ENCODE data around the gene FOXL3. TPM values are rescaled to one million over a fixed set of nuclear protein-coding genes. Genes with fewer than 3 reads are reported as not detected.

The FOXL3 gene
- total and polyA plus RNA-seq, 2 donors (not counting 1 experiment from before 2014, with no cell fraction given), result not detected

DNA sequence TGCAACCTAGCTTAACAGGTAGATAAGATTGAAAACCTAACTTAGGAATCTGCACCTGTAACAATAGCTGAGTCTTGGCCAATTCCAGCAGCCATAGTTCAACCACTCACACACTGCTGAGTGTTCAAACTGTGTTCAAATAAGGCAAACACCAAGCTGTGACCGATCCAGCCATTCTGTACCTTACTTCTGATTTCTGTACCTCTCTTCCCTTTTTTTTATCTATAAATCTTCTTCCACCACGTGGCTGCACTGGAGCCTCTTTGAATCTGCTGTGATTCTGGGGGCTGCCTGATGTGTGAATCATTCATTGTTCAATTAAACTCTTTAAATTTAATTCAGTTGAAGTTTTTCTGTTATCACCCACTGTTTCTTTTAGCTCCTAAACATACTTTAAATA lies 15.7 kb upstream of the FOXL3 start:
- H3K4me1 Mint-ChIP-seq, result no peaks in the 10 kb centered on the region
- peaks cover 0 to 45% (median 7%) of the 10 kb centered on the region in 3 donors for H3K9me3 ChIP-seq (ENCODE audit: control extremely low read depth in 1 of 3, control insufficient read depth in 2 of 3, insufficient read depth in 1 of 3, low read length in 2 of 3)

DNA sequence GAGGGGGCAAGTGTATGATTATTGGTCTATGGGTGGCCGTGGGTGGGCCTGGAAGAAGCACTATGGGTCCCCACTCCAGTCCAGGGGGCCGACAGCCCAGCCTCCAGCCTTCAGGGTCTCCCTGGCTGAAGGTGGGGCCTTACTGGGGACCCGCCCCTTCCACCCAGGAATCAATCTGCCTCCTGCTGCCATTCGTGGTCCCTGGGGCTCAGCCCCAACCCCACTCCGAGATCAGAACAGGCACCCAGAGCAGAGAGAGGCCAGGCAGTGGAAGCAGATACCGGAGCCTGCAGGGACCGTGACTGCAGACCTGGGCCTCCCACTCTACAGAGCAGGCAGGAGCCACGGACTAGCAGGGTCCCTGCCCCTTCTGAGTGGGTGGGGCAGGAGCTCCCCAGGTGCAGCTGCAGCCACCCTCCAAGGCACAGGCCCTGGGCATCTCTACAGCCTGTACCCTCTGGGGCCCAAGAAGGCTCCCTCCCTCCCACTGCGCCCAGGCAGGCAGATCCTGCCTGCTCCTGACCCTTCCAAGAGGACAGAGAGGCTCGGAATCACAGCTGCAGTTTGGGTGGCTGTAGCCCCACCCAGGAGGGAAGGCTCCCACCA lies 13.6 kb upstream of the FOXL3 start:
- Mint-ChIP-seq H3K4me3 (no peak overlapping the region), H3K9me3 (ENCODE audit: insufficient read depth) (peaks cover 10% of the 10 kb centered on the region), H3K27ac (no peak overlapping the region), H3K4me1 (no peaks in the 10 kb centered on the region), H3K27me3 (peaks cover 13% of the 10 kb centered on the region)
- Histone ChIP-seq H3K9me3 (ENCODE audit: control extremely low read depth in 1 of 3, control insufficient read depth in 2 of 3, insufficient read depth in 1 of 3, low read length in 2 of 3) (peaks cover 0 to 45% (median 7%) of the 10 kb centered on the region in 3 donors), H3K27ac (ENCODE audit: low read length in 2 of 2) (no peak overlapping the region), H3K4me3 (ENCODE audit: control extremely low read depth in 1 of 5, extremely low read depth in 1 of 5, insufficient read depth in 1 of 5, low read depth in 2 of 5, low read length in 4 of 5) (no peak overlapping the region), H3K4me1 (ENCODE audit: control insufficient read depth in 2 of 2, insufficient read depth in 2 of 2, low read length in 2 of 2) (no peaks in the 10 kb centered on the region), H3K27me3 (replicated peaks in 1 of 4; ENCODE audit: control extremely low read depth in 1 of 4, control insufficient read depth in 3 of 4, insufficient read depth in 4 of 4, low read length in 3 of 4) (peaks cover 0 to 5% (median 0%) of the 10 kb centered on the region in 4 experiments), H2AFZ (ENCODE audit: insufficient read depth, low read depth, low read length, poor library complexity, severe bottlenecking) (no peak overlapping the region), H3K79me2 (ENCODE audit: control insufficient read depth, insufficient read depth, low read length) (no peaks in the 10 kb centered on the region), H3K4me2 (replicated peaks; ENCODE audit: low read depth, low read length, poor library complexity, severe bottlenecking) (no peak overlapping the region), H3K9ac (ENCODE audit: low read length) (no peak overlapping the region), H4K20me1 (ENCODE audit: control insufficient read depth, insufficient read depth, low read length, poor library complexity, severe bottlenecking) (no peaks in the 10 kb centered on the region), H3K36me3 (replicated peaks in 1 of 2; ENCODE audit: control extremely low read depth in 1 of 2, control insufficient read depth in 1 of 2, extremely low read depth in 1 of 2, insufficient read depth in 2 of 2, low read length in 1 of 2) (no peaks in the 10 kb centered on the region)
- TF ChIP-seq, protein P1, sequence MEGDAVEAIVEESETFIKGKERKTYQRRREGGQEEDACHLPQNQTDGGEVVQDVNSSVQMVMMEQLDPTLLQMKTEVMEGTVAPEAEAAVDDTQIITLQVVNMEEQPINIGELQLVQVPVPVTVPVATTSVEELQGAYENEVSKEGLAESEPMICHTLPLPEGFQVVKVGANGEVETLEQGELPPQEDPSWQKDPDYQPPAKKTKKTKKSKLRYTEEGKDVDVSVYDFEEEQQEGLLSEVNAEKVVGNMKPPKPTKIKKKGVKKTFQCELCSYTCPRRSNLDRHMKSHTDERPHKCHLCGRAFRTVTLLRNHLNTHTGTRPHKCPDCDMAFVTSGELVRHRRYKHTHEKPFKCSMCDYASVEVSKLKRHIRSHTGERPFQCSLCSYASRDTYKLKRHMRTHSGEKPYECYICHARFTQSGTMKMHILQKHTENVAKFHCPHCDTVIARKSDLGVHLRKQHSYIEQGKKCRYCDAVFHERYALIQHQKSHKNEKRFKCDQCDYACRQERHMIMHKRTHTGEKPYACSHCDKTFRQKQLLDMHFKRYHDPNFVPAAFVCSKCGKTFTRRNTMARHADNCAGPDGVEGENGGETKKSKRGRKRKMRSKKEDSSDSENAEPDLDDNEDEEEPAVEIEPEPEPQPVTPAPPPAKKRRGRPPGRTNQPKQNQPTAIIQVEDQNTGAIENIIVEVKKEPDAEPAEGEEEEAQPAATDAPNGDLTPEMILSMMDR (IDR thresholded peaks at IDR 0.05), result no peak
- TF ChIP-seq EZH2 (IDR thresholded peaks at IDR 0.05; ENCODE audit: borderline replicate concordance, insufficient read depth, low read depth, low read length, poor library complexity, severe bottlenecking), result no peak
- intact Hi-C loops (cut with micrococcal nuclease), result no loop called here
- ATAC-seq (ENCODE audit: low read depth) (no peak), DNase-seq (no peak)
- ChIA-PET POLR2A (no interaction called here), CTCF (no interaction called here)
- WGBS (ENCODE audit: insufficient coverage), result 80% methylated on average over 10 of the region's 10 CpGs

More for the DNA sequence above, 15.7 kb upstream of the FOXL3 start:
- H3K9me3 Mint-ChIP-seq (ENCODE audit: insufficient read depth), result peaks cover 10% of the 10 kb centered on the region
- TF ChIP-seq EZH2 (IDR thresholded peaks at IDR 0.05; ENCODE audit: borderline replicate concordance, insufficient read depth, low read depth, low read length, poor library complexity, severe bottlenecking), result no peak
- TF ChIP-seq, protein P1 (IDR thresholded peaks at IDR 0.05), result no peak
- Histone ChIP-seq H3K27ac (ENCODE audit: low read length in 2 of 2) (no peak overlapping the region), H3K36me3 (replicated peaks in 1 of 2; ENCODE audit: control extremely low read depth in 1 of 2, control insufficient read depth in 1 of 2, extremely low read depth in 1 of 2, insufficient read depth in 2 of 2, low read length in 1 of 2) (no peaks in the 10 kb centered on the region), H2AFZ (ENCODE audit: insufficient read depth, low read depth, low read length, poor library complexity, severe bottlenecking) (no peak overlapping the region), H3K27me3 (replicated peaks in 1 of 4; ENCODE audit: control extremely low read depth in 1 of 4, control insufficient read depth in 3 of 4, insufficient read depth in 4 of 4, low read length in 3 of 4) (peaks cover 0 to 5% (median 0%) of the 10 kb centered on the region in 4 experiments), H4K20me1 (ENCODE audit: control insufficient read depth, insufficient read depth, low read length, poor library complexity, severe bottlenecking) (no peaks in the 10 kb centered on the region), H3K4me3 (ENCODE audit: control extremely low read depth in 1 of 5, extremely low read depth in 1 of 5, insufficient read depth in 1 of 5, low read depth in 2 of 5, low read length in 4 of 5) (no peak overlapping the region), H3K4me2 (replicated peaks; ENCODE audit: low read depth, low read length, poor library complexity, severe bottlenecking) (no peak overlapping the region), H3K79me2 (ENCODE audit: control insufficient read depth, insufficient read depth, low read length) (no peaks in the 10 kb centered on the region), H3K9ac (ENCODE audit: low read length) (no peak overlapping the region), H3K4me1 (ENCODE audit: control insufficient read depth in 2 of 2, insufficient read depth in 2 of 2, low read length in 2 of 2) (no peaks in the 10 kb centered on the region)
- ATAC-seq (ENCODE audit: low read depth), result no peak
- POLR2A ChIA-PET, result interaction anchor here (0.5 kb wide), 1 partner anchor 535 kb away, joined by 3 read pairs; no protein-coding TSS in a partner anchor
- no peak overlapping the region for H3K27ac Mint-ChIP-seq
- H3K4me3 Mint-ChIP-seq, result no peak overlapping the region
- intact Hi-C loops (cut with micrococcal nuclease), result no loop called here
- peaks cover 13% of the 10 kb centered on the region for H3K27me3 Mint-ChIP-seq
- 60% methylated on average over 2 of the region's 2 CpGs for WGBS (ENCODE audit: insufficient coverage)
- CTCF ChIA-PET, result no interaction called here
- DNase-seq, result no peak
